Skeletal muscle satellite cell (primary cell): ENCODE results near the gene BARHL1.

Source experiments
- H3K27me3 ChIP-seq: 2 replicates; pipeline ENCODE4 v1.7.0; 2013; ENCODE audit warnings: low read length; ENCODE audit not compliant: control insufficient read depth, insufficient read depth
- H3K36me3 ChIP-seq: 2 replicates; pipeline ENCODE4 v1.7.0; 2013; ENCODE audit warnings: mild to moderate bottlenecking, control low read depth, low read length; ENCODE audit not compliant: insufficient read depth
- H3K4me1 ChIP-seq: 2 replicates; pipeline ENCODE4 v1.7.0; 2013; ENCODE audit warnings: low read length; ENCODE audit not compliant: control insufficient read depth, insufficient read depth
- H3K4me2 ChIP-seq: 2 replicates; pipeline ENCODE4 v1.7.0; 2013; ENCODE audit warnings: mild to moderate bottlenecking, low read length
- H3K4me3 ChIP-seq: 2 replicates; pipeline ENCODE4 v1.7.0; 2013; ENCODE audit warnings: low read length
- H3K9ac ChIP-seq: 2 replicates; pipeline ENCODE4 v1.7.0; 2013; ENCODE audit warnings: mild to moderate bottlenecking, low read depth, low read length, moderate library complexity
- H3K9me3 ChIP-seq: replicated peaks from 2 replicates; pipeline ENCODE4 v1.7.0; 2013; ENCODE audit warnings: mild to moderate bottlenecking, control low read depth, low read length

The BARHL1 gene

GRCh38 chr9:132597073-132597775 lies 14.8 kb downstream of the BARHL1 start:
- peaks cover 1% of the 10 kb centered on the region for H3K27me3 ChIP-seq
- peaks cover 46% of the 10 kb centered on the region for H3K36me3 ChIP-seq
- H3K4me2 ChIP-seq = no peak overlapping the region
- H3K9ac ChIP-seq = no peak overlapping the region
- H3K4me3 ChIP-seq = no peak overlapping the region
- peaks cover 3% of the 10 kb centered on the region for H3K4me1 ChIP-seq
- no peaks in the 10 kb centered on the region for H3K9me3 ChIP-seq

GRCh38 chr9:132600326-132600984 lies 18.0 kb downstream of the BARHL1 start:
- Histone ChIP-seq H3K9me3 (no peaks in the 10 kb centered on the region), H3K4me2 (no peak overlapping the region), H3K4me1 (peaks cover 6% of the 10 kb centered on the region), H3K4me3 (no peak overlapping the region), H3K36me3 (peaks cover 47% of the 10 kb centered on the region), H3K9ac (no peak overlapping the region), H3K27me3 (no peaks in the 10 kb centered on the region)

GRCh38 chr9:132602207-132602606 lies 19.8 kb downstream of the BARHL1 start:
- no peaks in the 10 kb centered on the region for H3K27me3 ChIP-seq

GRCh38 chr9:132605387-132605786 lies 23.0 kb downstream of the BARHL1 start:
- Histone ChIP-seq H3K27me3 (no peaks in the 10 kb centered on the region), H3K4me2 (no peak overlapping the region), H3K9me3 (no peaks in the 10 kb centered on the region), H3K9ac (no peak overlapping the region), H3K4me1 (peaks cover 16% of the 10 kb centered on the region), H3K36me3 (peaks cover 38% of the 10 kb centered on the region), H3K4me3 (no peak overlapping the region)

More at GRCh38 chr9:132602207-132602606, 19.8 kb downstream of the BARHL1 start:
- H3K9me3 ChIP-seq = no peaks in the 10 kb centered on the region
- H3K4me2 ChIP-seq = no peak overlapping the region
- no peak overlapping the region for H3K4me3 ChIP-seq
- peaks cover 6% of the 10 kb centered on the region for H3K4me1 ChIP-seq
- peaks cover 49% of the 10 kb centered on the region for H3K36me3 ChIP-seq
- no peak overlapping the region for H3K9ac ChIP-seq

GRCh38 chr9:132606066-132606465 lies 23.7 kb downstream of the BARHL1 start:
- no peaks in the 10 kb centered on the region for H3K9me3 ChIP-seq
- no peak overlapping the region for H3K4me3 ChIP-seq
- no peaks in the 10 kb centered on the region for H3K27me3 ChIP-seq
- peaks cover 16% of the 10 kb centered on the region for H3K4me1 ChIP-seq
- no peak overlapping the region for H3K9ac ChIP-seq
- no peak overlapping the region for H3K4me2 ChIP-seq
- H3K36me3 ChIP-seq = peaks cover 39% of the 10 kb centered on the region

GRCh38 chr9:132609184-132609583 lies 26.8 kb downstream of the BARHL1 start:
- Histone ChIP-seq H3K4me2 (no peak overlapping the region), H3K9me3 (no peaks in the 10 kb centered on the region), H3K9ac (no peak overlapping the region), H3K4me3 (no peak overlapping the region), H3K4me1 (peaks cover 11% of the 10 kb centered on the region), H3K27me3 (no peaks in the 10 kb centered on the region), H3K36me3 (peaks cover 47% of the 10 kb centered on the region)

- H3K36me3 ChIP-seq = peaks cover 48% of the 10 kb centered on the region
- peaks cover 11% of the 10 kb centered on the region for H3K4me1 ChIP-seq
- no peaks in the 10 kb centered on the region for H3K9me3 ChIP-seq
- H3K4me3 ChIP-seq = no peak overlapping the region
- H3K27me3 ChIP-seq = no peaks in the 10 kb centered on the region
- no peak overlapping the region for H3K4me2 ChIP-seq
- no peak overlapping the region for H3K9ac ChIP-seq
Observed at GRCh38 chr9:132609829-132610228, 27.4 kb downstream of the BARHL1 start.

- no peak overlapping the region for H3K4me3 ChIP-seq
- peaks cover 11% of the 10 kb centered on the region for H3K4me1 ChIP-seq
- H3K36me3 ChIP-seq = peaks cover 48% of the 10 kb centered on the region
- no peak overlapping the region for H3K4me2 ChIP-seq
- no peaks in the 10 kb centered on the region for H3K27me3 ChIP-seq
- no peak overlapping the region for H3K9ac ChIP-seq
- no peaks in the 10 kb centered on the region for H3K9me3 ChIP-seq
Observed at GRCh38 chr9:132610661-132611060, 28.3 kb downstream of the BARHL1 start.

GRCh38 chr9:132614324-132614723 lies 31.9 kb downstream of the BARHL1 start:
- Histone ChIP-seq H3K9me3 (no peaks in the 10 kb centered on the region), H3K36me3 (peaks cover 69% of the 10 kb centered on the region)

GRCh38 chr9:132615774-132616173 lies 33.4 kb downstream of the BARHL1 start:
- H3K9me3 ChIP-seq = no peaks in the 10 kb centered on the region
- no peak overlapping the region for H3K4me3 ChIP-seq
- no peak overlapping the region for H3K4me2 ChIP-seq
- no peaks in the 10 kb centered on the region for H3K4me1 ChIP-seq
- H3K36me3 ChIP-seq = peaks cover 68% of the 10 kb centered on the region
- no peaks in the 10 kb centered on the region for H3K27me3 ChIP-seq
- H3K9ac ChIP-seq = no peak overlapping the region

More at GRCh38 chr9:132614324-132614723, 31.9 kb downstream of the BARHL1 start:
- H3K9ac ChIP-seq = no peak overlapping the region
- H3K4me2 ChIP-seq = no peak overlapping the region
- H3K4me3 ChIP-seq = no peak overlapping the region
- H3K27me3 ChIP-seq = no peaks in the 10 kb centered on the region
- peaks cover 9% of the 10 kb centered on the region for H3K4me1 ChIP-seq

- Histone ChIP-seq H3K9ac (no peak overlapping the region), H3K4me1 (no peaks in the 10 kb centered on the region), H3K9me3 (no peaks in the 10 kb centered on the region), H3K27me3 (no peaks in the 10 kb centered on the region), H3K4me2 (no peak overlapping the region), H3K4me3 (no peak overlapping the region), H3K36me3 (peaks cover 64% of the 10 kb centered on the region)
Observed at GRCh38 chr9:132616725-132617124, 34.3 kb downstream of the BARHL1 start.

GRCh38 chr9:132622159-132622558 lies 39.8 kb downstream of the BARHL1 start:
- no peak overlapping the region for H3K4me2 ChIP-seq
- H3K27me3 ChIP-seq = no peaks in the 10 kb centered on the region
- no peak overlapping the region for H3K9ac ChIP-seq
- H3K36me3 ChIP-seq = peaks cover 38% of the 10 kb centered on the region
- no peaks in the 10 kb centered on the region for H3K9me3 ChIP-seq
- no peaks in the 10 kb centered on the region for H3K4me1 ChIP-seq
- no peak overlapping the region for H3K4me3 ChIP-seq
